ENCODE results near the gene ULK3.
"Not testable (repeated sequence)": the region's sequence is repeated elsewhere in the genome, so short reads cannot be mapped to it uniquely, and the experiment has no call there.

The ULK3 gene

GRCh38 chr15:74842581-74843444, at the start of gene ULK3:
Gene ULK3 (minus strand): TSS chr15:74843156. CDS start chr15:74843105, 51 bp downstream.
- peak; percentile 54 for DNase-seq

- no peak for DNase-seq
Observed at GRCh38 chr15:74892313-74892712, 49.4 kb upstream of the ULK3 start.

GRCh38 chr15:74891469-74891868, 48.5 kb upstream of the ULK3 start:
- no peak for DNase-seq

DNA sequence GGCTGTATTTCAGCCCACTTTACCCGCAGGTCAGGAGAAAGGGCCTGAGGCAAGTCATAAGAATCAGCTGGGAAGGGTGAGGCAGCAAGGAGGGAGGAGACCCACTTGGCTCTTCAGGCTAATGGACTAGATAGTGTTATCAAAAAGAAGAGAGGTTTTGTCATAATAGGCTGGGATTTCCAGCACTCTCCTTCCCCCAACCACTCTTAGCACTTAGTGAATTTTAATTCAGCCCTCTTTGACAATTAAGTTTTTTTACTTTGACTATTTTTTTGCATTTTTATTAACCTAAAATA, 47.7 kb upstream of the ULK3 start:
- DNase-seq: no peak

GRCh38 chr15:74889883-74890664, 47.1 kb upstream of the ULK3 start, which contains the start of gene MPI:
Gene MPI (plus strand): TSS chr15:74890042. CDS start chr15:74890074, 32 bp downstream.
- DNase-seq: no peak

- DNase-seq: no peak
Observed at GRCh38 chr15:74889390-74889882, 46.5 kb upstream of the ULK3 start.

- DNase-seq: no peak
Observed at GRCh38 chr15:74888716-74889115, 45.8 kb upstream of the ULK3 start.

- DNase-seq: not testable (repeated sequence)
Observed at GRCh38 chr15:74887537-74888193, 44.7 kb upstream of the ULK3 start.

GRCh38 chr15:74885461-74885860, 42.5 kb upstream of the ULK3 start:
- DNase-seq: no peak

GRCh38 chr15:74884428-74885223, 41.7 kb upstream of the ULK3 start:
- DNase-seq: no peak

GRCh38 chr15:74882528-74882927, 39.6 kb upstream of the ULK3 start:
- DNase-seq: no peak

DNA sequence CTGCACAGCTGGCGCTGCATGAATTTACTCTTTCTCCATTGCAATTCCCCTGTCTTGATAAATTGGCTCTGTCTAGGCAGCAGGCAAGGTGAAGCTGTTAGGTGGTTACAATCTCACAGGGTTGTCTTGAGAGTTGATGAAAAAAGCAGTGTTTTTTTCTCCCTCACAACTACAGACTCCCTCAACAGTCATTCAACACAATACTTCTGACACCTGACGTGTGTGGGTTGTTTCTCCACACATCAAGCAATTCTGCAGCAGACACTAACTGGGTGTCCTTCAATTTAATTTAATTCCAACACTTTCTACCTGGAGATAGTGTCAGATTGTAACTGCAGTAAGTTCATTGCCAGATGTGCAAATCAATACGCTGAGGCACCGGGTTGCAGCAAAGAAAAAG, 35.3 kb upstream of the ULK3 start:
- DNase-seq: no peak

DNA sequence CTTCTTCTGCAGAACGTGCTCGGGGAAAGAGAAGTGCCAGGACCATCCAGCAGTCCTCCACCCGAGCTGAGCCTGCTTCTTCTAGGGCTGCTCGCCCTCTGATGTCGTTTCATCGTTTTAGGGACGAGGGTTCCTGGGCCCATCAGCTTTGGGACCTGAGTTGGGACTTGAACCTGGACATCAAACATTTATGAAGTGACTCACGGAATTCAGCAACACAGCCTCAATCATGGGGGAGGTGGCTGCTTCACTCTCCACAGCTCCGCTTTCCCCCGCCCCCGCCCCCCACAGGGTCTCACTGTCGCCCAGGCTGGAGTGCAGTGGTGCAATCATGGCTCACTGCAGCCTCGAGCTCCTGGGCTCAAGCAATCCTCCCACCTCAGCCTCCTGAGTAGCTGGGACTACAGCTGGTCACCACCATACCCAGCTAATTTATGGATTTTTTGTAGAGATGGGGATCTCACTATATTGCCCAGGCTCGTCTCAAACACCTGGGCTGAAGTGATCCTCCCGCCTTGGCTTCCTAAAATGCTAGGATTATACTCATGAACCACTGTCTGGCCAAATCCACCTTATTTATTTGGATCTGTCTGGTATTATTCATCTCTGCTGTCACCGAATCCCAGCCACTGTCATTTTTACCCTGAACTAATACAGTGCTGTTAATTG, 30.9 kb upstream of the ULK3 start:
- DNase-seq: no peak

DNA sequence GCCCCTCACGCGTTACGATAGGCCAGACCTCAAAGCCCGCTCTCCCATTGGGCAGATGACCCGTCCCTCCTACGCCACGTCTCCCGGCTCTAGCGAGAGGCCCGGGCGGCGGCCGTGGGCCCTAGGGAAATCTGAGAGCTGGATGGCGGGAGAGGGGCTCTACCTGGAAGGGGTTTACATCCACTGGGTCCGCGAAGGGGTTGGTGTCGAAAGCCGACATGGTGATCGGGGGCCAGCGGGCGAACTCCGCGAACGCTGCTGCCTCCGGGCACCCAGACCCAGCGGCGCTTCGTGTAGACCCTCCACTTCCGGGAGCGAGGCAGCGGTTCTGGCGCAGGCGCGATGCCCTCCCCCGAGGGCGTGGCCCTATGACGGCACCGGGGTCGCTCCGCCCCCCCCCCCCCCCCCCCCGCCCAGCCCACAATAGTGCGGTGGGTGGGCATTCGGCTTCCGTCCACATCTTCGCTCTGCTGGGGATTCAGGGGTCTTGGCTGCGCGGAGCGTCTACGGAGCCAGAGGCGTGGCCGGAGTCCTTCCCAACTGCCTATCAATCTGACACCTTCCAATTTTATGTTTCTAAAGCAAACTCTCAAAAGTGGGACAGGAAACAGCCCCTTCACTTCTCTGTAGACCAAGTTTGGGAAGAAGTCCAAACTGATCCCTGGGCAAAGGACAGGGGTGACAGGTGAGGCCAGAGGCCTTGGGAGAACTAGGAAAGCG, 30.2 kb upstream of the ULK3 start, which contains the start of gene SCAMP2:
SCAMP2 (minus strand) TSS at position 330 of the 720 bp plus-strand sequence; CDS start at position 220, 110 bp downstream.
- DNase-seq: peak; percentile 55

DNA sequence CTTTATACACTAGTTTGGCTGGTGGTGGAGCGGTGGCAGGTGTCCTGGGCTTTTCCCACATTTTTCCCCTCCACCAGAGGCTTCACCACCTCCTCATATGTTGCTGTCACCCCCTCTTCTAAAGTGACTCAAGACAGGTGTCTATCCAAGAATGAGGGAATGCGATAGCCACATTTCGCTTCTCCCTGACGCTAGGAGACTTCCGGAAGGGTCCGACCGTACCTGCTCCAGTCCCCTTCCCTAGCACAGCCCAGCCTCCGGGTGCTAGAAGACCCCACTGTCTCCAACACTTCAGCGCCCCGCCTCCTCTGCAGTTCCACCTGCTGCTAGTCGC, 29.7 kb upstream of the ULK3 start:
- no peak for DNase-seq

- no peak for DNase-seq
Observed at GRCh38 chr15:74870436-74871215, 27.7 kb upstream of the ULK3 start.

DNA sequence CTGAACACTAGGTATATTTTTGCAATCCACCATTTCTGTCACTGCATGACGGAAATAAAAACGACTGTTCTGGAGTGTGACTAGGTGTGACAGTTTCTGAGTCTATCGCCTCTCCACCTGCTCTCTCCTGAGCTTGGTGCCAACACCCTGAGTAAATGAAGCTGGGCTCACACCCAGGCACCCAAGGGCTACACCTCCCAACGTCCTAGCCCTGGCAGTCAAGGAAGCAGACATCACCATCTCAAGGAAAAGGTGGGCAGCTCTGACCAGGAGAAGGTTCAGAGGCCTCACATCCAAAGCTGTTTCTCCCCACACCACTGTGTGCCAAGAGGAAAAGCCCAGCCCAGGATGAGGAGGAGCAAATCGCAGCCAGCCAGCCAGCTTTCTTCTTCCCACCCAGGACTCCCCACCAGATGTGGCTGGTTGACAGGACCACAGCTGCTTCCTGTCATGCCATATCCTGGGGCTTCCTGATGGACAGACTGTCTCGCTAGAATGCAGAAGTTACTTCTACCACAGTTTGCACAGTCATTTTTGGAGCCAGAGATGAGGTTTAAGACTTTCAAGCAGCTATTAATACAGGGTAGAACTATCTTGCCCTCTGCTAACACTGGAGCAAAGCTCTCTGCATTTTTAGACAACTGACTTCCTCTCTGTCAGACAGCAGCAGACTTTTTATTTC, 26.9 kb upstream of the ULK3 start:
- DNase-seq: no peak

GRCh38 chr15:74869372-74869725, 26.4 kb upstream of the ULK3 start:
- DNase-seq: no peak

DNA sequence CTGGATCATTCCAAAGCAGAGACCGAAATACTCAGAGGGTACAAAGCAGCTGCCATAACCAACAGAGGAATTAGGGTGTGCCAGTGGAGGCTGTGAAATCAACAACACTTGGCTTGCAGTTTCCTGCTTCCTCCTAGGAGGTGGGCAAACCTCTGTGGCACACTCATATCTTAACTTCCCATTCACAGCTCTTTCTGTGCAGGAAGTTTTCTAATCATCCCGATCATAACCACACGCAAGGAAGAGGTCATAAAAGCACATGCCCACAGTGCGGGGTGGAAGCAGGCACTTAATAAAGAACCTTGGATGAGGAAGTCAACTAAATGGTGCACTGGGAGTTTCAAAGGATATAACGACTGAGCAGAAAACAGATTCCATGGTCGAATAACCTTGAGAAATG, 25.1 kb upstream of the ULK3 start:
- no peak for DNase-seq

DNA sequence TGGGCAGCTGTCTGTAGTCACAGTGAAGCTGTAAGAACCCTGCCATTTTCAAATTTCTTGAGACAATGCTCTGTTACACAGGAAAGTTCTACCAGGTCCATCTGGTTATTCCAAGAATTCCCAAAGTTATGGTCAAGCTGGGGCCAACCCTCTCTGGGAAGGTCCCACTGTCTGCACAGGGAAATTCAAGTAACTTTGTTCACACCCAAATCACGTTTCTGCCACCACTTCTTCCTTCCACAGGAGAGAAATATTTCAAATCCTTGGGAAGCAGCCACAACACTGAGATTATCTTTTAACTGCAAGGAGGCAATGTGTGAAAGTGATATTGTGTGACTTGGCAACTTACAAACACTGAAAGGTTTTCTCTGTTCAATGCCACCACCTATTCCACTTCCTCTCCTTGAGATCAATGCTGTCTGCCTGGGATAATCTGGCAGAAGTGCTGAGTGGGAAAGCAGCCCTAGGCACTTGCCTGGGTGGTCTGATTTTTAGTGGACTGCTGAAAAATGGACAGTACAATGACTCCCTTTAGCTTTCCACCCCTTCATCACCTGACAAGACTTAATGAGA, 24.6 kb upstream of the ULK3 start:
- no peak for DNase-seq

Data from cortex of kidney (tissue), 1 donor.